NCI-H82 treated with DMSO at 0.1 percent for 48 hours (cell line): Measurements from ENCODE around the gene YWHAE.
"Not testable (repeated sequence)": the region's sequence is repeated elsewhere in the genome, so short reads cannot be mapped to it uniquely, and the experiment has no call there.

Experiments
- DNase-seq: peaks from one replicate; lab custom pipeline; 2025; ENCODE audit not compliant: unreplicated experiment; lab: John Stamatoyannopoulos, UW

Gene YWHAE

GRCh38 chr17:1413281-1413791, 13.3 kb upstream of the YWHAE start:
- DNase-seq: no peak

GRCh38 chr17:1412185-1413110, 12.4 kb upstream of the YWHAE start:
- no peak for DNase-seq

- DNase-seq: no peak
Observed at GRCh38 chr17:1402262-1402586, 2.2 kb upstream of the YWHAE start.

GRCh38 chr17:1398931-1399678, 917 bp downstream of the YWHAE start:
- no peak for DNase-seq

GRCh38 chr17:1398028-1398427, 2.0 kb downstream of the YWHAE start:
- DNase-seq: no peak

GRCh38 chr17:1395876-1396665, 4.0 kb downstream of the YWHAE start:
- not testable (repeated sequence) for DNase-seq

- DNase-seq: no peak
Observed at GRCh38 chr17:1391577-1391976, 8.4 kb downstream of the YWHAE start.

- DNase-seq: no peak
Observed at GRCh38 chr17:1390432-1391367, 9.3 kb downstream of the YWHAE start.

- DNase-seq: not testable (repeated sequence)
Observed at GRCh38 chr17:1387490-1388227, 12.4 kb downstream of the YWHAE start.

GRCh38 chr17:1386675-1387190, 13.3 kb downstream of the YWHAE start:
- DNase-seq: not testable (repeated sequence)

GRCh38 chr17:1386265-1386664, 13.8 kb downstream of the YWHAE start:
- DNase-seq: no peak

- no peak for DNase-seq
Observed at GRCh38 chr17:1385861-1386260, 14.2 kb downstream of the YWHAE start.

- no peak for DNase-seq
Observed at GRCh38 chr17:1384905-1385435, 15.1 kb downstream of the YWHAE start.

- no peak for DNase-seq
Observed at GRCh38 chr17:1379930-1380313, 20.1 kb downstream of the YWHAE start.

- no peak for DNase-seq
Observed at GRCh38 chr17:1379208-1379929, 20.7 kb downstream of the YWHAE start.

GRCh38 chr17:1378476-1378860, 21.6 kb downstream of the YWHAE start:
- DNase-seq: not testable (repeated sequence)

- DNase-seq: no peak
Observed at GRCh38 chr17:1377334-1377733, 22.7 kb downstream of the YWHAE start.

GRCh38 chr17:1376061-1376460, 24.0 kb downstream of the YWHAE start:
- DNase-seq: no peak
